Esophagus squamous epithelium (tissue), 5 donors: Measurements from ENCODE around the gene KMT2C. TPM values are rescaled to one million over a fixed set of nuclear protein-coding genes. Genes with fewer than 3 reads are reported as not detected.

Source experiments
- DNase-seq: peaks from one replicate; lab custom pipeline; 2025; lab: John Stamatoyannopoulos, UW
- H3K27ac ChIP-seq, 4 donors: fragments of 200-600 bp; sonication (generic); one replicate each; pipeline ENCODE4 v1.5.1; 2016 to 2019; ENCODE audit warnings: mild to moderate bottlenecking in 1 of 4
- H3K27me3 ChIP-seq, 4 donors: fragments of 200-600 bp; sonication (generic); 1 replicate in 3 of 4; 2 replicates in 1 of 4; pipeline versions ENCODE4 v1.5.1 to v1.6.0; 2017 to 2021; ENCODE audit warnings: antibody characterized with exemption in 1 of 4
- H3K36me3 ChIP-seq, 3 donors: fragments of 200-600 bp; sonication (generic); one replicate each; pipeline ENCODE4 v1.5.1; 2016 to 2019
- H3K4me1 ChIP-seq, 3 donors: fragments of 200-600 bp; sonication (generic); one replicate each; pipeline ENCODE4 v1.5.1; 2017 to 2019
- H3K4me3 ChIP-seq, 4 donors: fragments of 200-600 bp; sonication (generic); 1 replicate in 3 of 4; 2 replicates in 1 of 4; pipeline ENCODE4 v1.5.1; 2016 to 2019; ENCODE audit warnings: mild to moderate bottlenecking in 2 of 4, moderate library complexity in 1 of 4
- H3K9me3 ChIP-seq, 3 donors: fragments of 200-600 bp; sonication (generic); one replicate each; pipeline ENCODE4 v1.5.1; 2016 to 2019
- CTCF ChIP-seq, 6 experiments: fragments of 450-650 bp in 4 of 6; fragments of 200-600 bp in 2 of 6; sonication (generic) in 2 of 6; IDR thresholded peaks; one replicate each; pipeline ENCODE4 v1.5.1; 2016 to 2019; ENCODE audit warnings: antibody characterized with exemption in 6 of 6, mild to moderate bottlenecking in 4 of 6, moderate library complexity in 4 of 6
- POLR2A ChIP-seq, 4 donors: fragments of 450-650 bp; IDR thresholded peaks; one replicate each; pipeline ENCODE4 v1.6.1; 2017; ENCODE audit warnings: antibody characterized with exemption in 4 of 4, mild to moderate bottlenecking in 4 of 4, moderate library complexity in 3 of 4
- WGBS, 2 donors: methylation state at CpG; one replicate each; pipeline ENCODE4 v1.1.5; 2018; 5-methylcytosine and 5-hydroxymethylcytosine counted together
- intact Hi-C: fragments of 100-400 bp; cut with DNase I; formaldehyde crosslinking; loops from one replicate; pipeline ENCODE4 v1.15.0; 2022
- total RNA-seq, 4 donors: library from RNA; depleted of rRNA; stranded (reverse); fragments of >200 nt; gene quantifications; one replicate each; pipeline ENCODE4 v1.1.0, GENCODE V29; 2016
- donor health status: DM: yes; HTN: yes; CAD: no.

Gene KMT2C
- total RNA-seq, 4 donors from 2014 or later, result 25.1 to 64.7 (median 43.4) TPM

- Histone ChIP-seq H3K36me3 (peaks cover 0 to 74% (median 7%) of the 10 kb centered on the region in 3 donors), H3K4me3 (no peak overlapping the region), H3K4me1 (no peaks in the 10 kb centered on the region), H3K9me3 (no peaks in the 10 kb centered on the region), H3K27ac (no peak overlapping the region), H3K27me3 (no peaks in the 10 kb centered on the region)
- DNase-seq, result no peak
- 69 to 83% methylated on average over 5 of the region's 5 CpGs for WGBS, 2 donors
- intact Hi-C loops, result no loop called here
- TF ChIP-seq CTCF (IDR thresholded peaks at IDR 0.05), result no peak
These were observed 332.1 kb downstream of the KMT2C start for GRCh38 chr7:152103691-152104090.

- intact Hi-C loops, result no loop called here
- WGBS, 2 donors, result 88 to 90% methylated on average over 7 of the region's 7 CpGs
- Histone ChIP-seq H3K4me1 (no peaks in the 10 kb centered on the region), H3K27ac (no peak overlapping the region), H3K27me3 (no peaks in the 10 kb centered on the region), H3K9me3 (no peaks in the 10 kb centered on the region), H3K36me3 (peaks cover 0 to 68% (median 7%) of the 10 kb centered on the region in 3 donors), H3K4me3 (no peak overlapping the region)
- TF ChIP-seq POLR2A (IDR thresholded peaks at IDR 0.05) (no peak), CTCF (IDR thresholded peaks at IDR 0.05) (no peak)
- no peak for DNase-seq
These were observed 332.7 kb downstream of the KMT2C start for GRCh38 chr7:152103066-152103465.

GRCh38 chr7:152097330-152097729 is 338.5 kb downstream of the KMT2C start:
- intact Hi-C loops, result no loop called here
- WGBS, 2 donors, result 94 to 97% methylated on average over 4 of the region's 4 CpGs
- Histone ChIP-seq H3K27me3 (no peaks in the 10 kb centered on the region), H3K4me3 (no peak overlapping the region), H3K9me3 (no peaks in the 10 kb centered on the region), H3K36me3 (peaks cover 0 to 26% (median 0%) of the 10 kb centered on the region in 3 donors), H3K27ac (no peak overlapping the region), H3K4me1 (no peaks in the 10 kb centered on the region)
- TF ChIP-seq CTCF (IDR thresholded peaks at IDR 0.05) (no peak), POLR2A (IDR thresholded peaks at IDR 0.05) (no peak)
- no peak for DNase-seq

- WGBS, 2 donors, result 88 to 100% methylated on average over 1 of the region's 1 CpG
- H3K9me3 ChIP-seq, result no peaks in the 10 kb centered on the region
These were observed 340.0 kb downstream of the KMT2C start for GRCh38 chr7:152095771-152096170.

GRCh38 chr7:152093717-152094116 is 342.1 kb downstream of the KMT2C start:
- H3K9me3 ChIP-seq, result peaks cover 0 to 12% (median 6%) of the 10 kb centered on the region in 3 donors
- peaks cover 0 to 7% (median 0%) of the 10 kb centered on the region in 3 donors for H3K36me3 ChIP-seq
- intact Hi-C loops, result no loop called here
- no peaks in the 10 kb centered on the region for H3K27me3 ChIP-seq
- no peaks in the 10 kb centered on the region for H3K4me1 ChIP-seq
- no peak overlapping the region for H3K4me3 ChIP-seq
- WGBS, 2 donors, result 88 to 94% methylated on average over 4 of the region's 4 CpGs
- TF ChIP-seq CTCF (IDR thresholded peaks at IDR 0.05), result no peak
- no peak for TF ChIP-seq POLR2A (IDR thresholded peaks at IDR 0.05)
- DNase-seq, result no peak
- no peak overlapping the region for H3K27ac ChIP-seq

More at GRCh38 chr7:152095771-152096170, 340.0 kb downstream of the KMT2C start:
- intact Hi-C loops, result no loop called here
- Histone ChIP-seq H3K27me3 (no peaks in the 10 kb centered on the region), H3K27ac (no peak overlapping the region), H3K4me3 (no peak overlapping the region), H3K36me3 (peaks cover 0 to 11% (median 0%) of the 10 kb centered on the region in 3 donors), H3K4me1 (no peaks in the 10 kb centered on the region)
- TF ChIP-seq CTCF (IDR thresholded peaks at IDR 0.05) (no peak), POLR2A (IDR thresholded peaks at IDR 0.05) (no peak)
- DNase-seq, result no peak
